HEK293 (cell line): Measurements from ENCODE around the gene SYT5.
A peak's percentile ranks its signal among the peaks of the same experiment; 100 is the strongest.

Source experiments
- CTCF ChIA-PET: fragments of 350-600 bp; formaldehyde crosslinking; extraction: SDS; loops from one replicate; lab custom pipeline; 2021; ENCODE audit warnings: antibody characterized with exemption; lab: Yijun Ruan, JAX
- POLR2A ChIA-PET: fragments of 300-600 bp; formaldehyde crosslinking; extraction: SDS; loops from one replicate; lab custom pipeline; 2020; ENCODE audit warnings: antibody characterized with exemption, inconsistent platforms; lab: Yijun Ruan, JAX
- H3K27ac ChIP-seq: fragments of 200-500 bp; sonication (Bioruptor generic); 2 replicates; pipeline ENCODE4 v1.5.1; 2014; ENCODE audit warnings: low read depth, low read length, control low read depth, inconsistent platforms; ENCODE audit errors: extremely low read depth
- H3K36me3 ChIP-seq, 2 experiments: fragments of 200-500 bp in 1 of 2; sonication (Bioruptor generic) in 1 of 2; 1 replicate in 1 of 2; 2 replicates in 1 of 2; pipeline ENCODE4 v1.5.1; 2014 to 2017; ENCODE audit warnings: inconsistent platforms in 2 of 2, low read length in 2 of 2; ENCODE audit not compliant: control insufficient read depth in 2 of 2, insufficient read depth in 1 of 2
- H3K4me1 ChIP-seq: fragments of 200-500 bp; sonication (Bioruptor generic); 2 replicates; pipeline ENCODE4 v1.5.1; 2014; ENCODE audit warnings: mild to moderate bottlenecking, low read length, inconsistent platforms; ENCODE audit not compliant: control insufficient read depth, insufficient read depth
- H3K4me3 ChIP-seq: 2 replicates; pipeline ENCODE4 v1.5.1; 2011; ENCODE audit warnings: low read depth, mild to moderate bottlenecking, control low read depth, low read length, moderate library complexity
- H3K9me3 ChIP-seq: fragments of 200-500 bp; sonication (Bioruptor generic); 2 replicates; pipeline ENCODE4 v1.5.1; 2014; ENCODE audit warnings: low read depth, low read length, inconsistent platforms; ENCODE audit not compliant: control insufficient read depth, insufficient read depth
- EGR2 ChIP-seq: fragments of 450-650 bp; formaldehyde crosslinking; IDR thresholded peaks from 2 replicates; pipeline ENCODE4 v1.5.1; 2016; ENCODE audit warnings: low read depth, missing biosample characterization, missing genetic modification characterization
- GLI4 ChIP-seq: fragments of 450-650 bp; formaldehyde crosslinking; IDR thresholded peaks from 2 replicates; pipeline ENCODE4 v1.5.1; 2016; ENCODE audit warnings: missing biosample characterization, missing genetic modification characterization
- GLIS2 ChIP-seq: fragments of 450-650 bp; formaldehyde crosslinking; IDR thresholded peaks from 2 replicates; pipeline ENCODE4 v1.5.1; 2016; ENCODE audit warnings: missing biosample characterization, missing genetic modification characterization
- HOXA7 ChIP-seq: sonication (generic); formaldehyde crosslinking; IDR thresholded peaks from 2 replicates; pipeline ENCODE4 v1.8.1; 2022; ENCODE audit warnings: missing genetic modification reagents, borderline replicate concordance
- KLF7 ChIP-seq: fragments of 450-650 bp; formaldehyde crosslinking; IDR thresholded peaks from 2 replicates; pipeline ENCODE4 v1.5.1; 2016; ENCODE audit warnings: missing biosample characterization, missing genetic modification characterization, borderline replicate concordance
- KLF8 ChIP-seq: fragments of 450-650 bp; formaldehyde crosslinking; IDR thresholded peaks from 2 replicates; pipeline ENCODE4 v1.5.1; 2016; ENCODE audit warnings: missing biosample characterization, missing genetic modification characterization
- KLF9 ChIP-seq: fragments of 450-650 bp; formaldehyde crosslinking; IDR thresholded peaks from 2 replicates; pipeline ENCODE4 v1.5.1; 2016; ENCODE audit warnings: missing biosample characterization, missing genetic modification characterization, low read depth
- MZF1 ChIP-seq: fragments of 450-650 bp; formaldehyde crosslinking; IDR thresholded peaks from 2 replicates; pipeline ENCODE4 v1.5.1; 2017; ENCODE audit warnings: missing biosample characterization, missing genetic modification characterization, borderline replicate concordance
- OVOL3 ChIP-seq: fragments of 450-650 bp; formaldehyde crosslinking; IDR thresholded peaks from 2 replicates; pipeline ENCODE4 v1.5.1; 2016; ENCODE audit warnings: missing biosample characterization, missing genetic modification characterization
- SP2 ChIP-seq: fragments of 450-650 bp; formaldehyde crosslinking; IDR thresholded peaks from 2 replicates; pipeline ENCODE4 v1.5.1; 2016; ENCODE audit warnings: missing biosample characterization, missing genetic modification characterization
- TCF7L2 ChIP-seq: IDR thresholded peaks from 2 replicates; pipeline ENCODE4 v1.6.1; 2011; ENCODE audit warnings: low read depth, mild to moderate bottlenecking, inconsistent platforms, low read length, moderate library complexity, borderline replicate concordance
- ZFP69B ChIP-seq: fragments of 450-650 bp; formaldehyde crosslinking; IDR thresholded peaks from 2 replicates; pipeline ENCODE4 v1.5.1; 2016; ENCODE audit warnings: missing biosample characterization, missing genetic modification characterization
- ZNF121 ChIP-seq: fragments of 450-650 bp; formaldehyde crosslinking; IDR thresholded peaks from 2 replicates; pipeline ENCODE4 v1.5.1; 2016; ENCODE audit warnings: missing biosample characterization, missing genetic modification characterization
- ZNF138 ChIP-seq: fragments of 450-650 bp; formaldehyde crosslinking; IDR thresholded peaks from 2 replicates; pipeline ENCODE4 v1.5.1; 2016; ENCODE audit warnings: missing biosample characterization, missing genetic modification characterization, borderline replicate concordance
- ZNF140 ChIP-seq: fragments of 450-650 bp; formaldehyde crosslinking; IDR thresholded peaks from 2 replicates; pipeline ENCODE4 v1.5.1; 2016; ENCODE audit warnings: missing biosample characterization, missing genetic modification characterization
- ZNF175 ChIP-seq: fragments of 450-650 bp; formaldehyde crosslinking; IDR thresholded peaks from 2 replicates; pipeline ENCODE4 v1.5.1; 2016; ENCODE audit warnings: missing biosample characterization, missing genetic modification characterization
- ZNF214 ChIP-seq: fragments of 450-650 bp; formaldehyde crosslinking; IDR thresholded peaks from 2 replicates; pipeline ENCODE4 v1.5.1; 2017; ENCODE audit warnings: missing biosample characterization, mild to moderate bottlenecking, missing genetic modification characterization, borderline replicate concordance
- ZNF223 ChIP-seq: fragments of 450-650 bp; formaldehyde crosslinking; IDR thresholded peaks from 2 replicates; pipeline ENCODE4 v1.5.1; 2016; ENCODE audit warnings: missing biosample characterization, missing genetic modification characterization
- ZNF274 ChIP-seq, 2 experiments: fragments of 200-500 bp in 1 of 2; fragments of 450-650 bp in 1 of 2; sonication (Bioruptor generic) in 1 of 2; formaldehyde crosslinking in 1 of 2; IDR thresholded peaks; 2 replicates each; pipeline versions ENCODE4 v1.5.1 to v1.6.1; 2014 to 2016; ENCODE audit warnings: borderline replicate concordance in 1 of 2, inconsistent platforms in 1 of 2, low read length in 1 of 2, missing biosample characterization in 1 of 2, missing genetic modification characterization in 1 of 2
- ZNF311 ChIP-seq: fragments of 450-650 bp; formaldehyde crosslinking; IDR thresholded peaks from 2 replicates; pipeline ENCODE4 v1.5.1; 2017; ENCODE audit warnings: missing biosample characterization, missing genetic modification characterization, borderline replicate concordance
- ZNF335 ChIP-seq: fragments of 450-650 bp; formaldehyde crosslinking; conservative IDR thresholded peaks from 2 replicates; pipeline ENCODE4 v1.5.1; 2016; ENCODE audit warnings: missing biosample characterization, missing genetic modification characterization
- ZNF670 ChIP-seq: fragments of 450-650 bp; formaldehyde crosslinking; IDR thresholded peaks from 2 replicates; pipeline ENCODE4 v1.5.1; 2016; ENCODE audit warnings: missing biosample characterization, missing genetic modification characterization, low read depth
- ZNF677 ChIP-seq: fragments of 450-650 bp; IDR thresholded peaks from 2 replicates; pipeline ENCODE4 v1.5.0; 2018; ENCODE audit warnings: missing biosample characterization, mild to moderate bottlenecking, missing genetic modification characterization, moderate library complexity
- ZNF704 ChIP-seq: fragments of 450-650 bp; formaldehyde crosslinking; IDR thresholded peaks from 2 replicates; pipeline ENCODE4 v1.5.1; 2016; ENCODE audit warnings: missing biosample characterization, missing genetic modification characterization
- ZNF707 ChIP-seq: fragments of 450-650 bp; formaldehyde crosslinking; IDR thresholded peaks from 2 replicates; pipeline ENCODE4 v1.5.1; 2016; ENCODE audit warnings: missing biosample characterization, missing genetic modification characterization
- ZSCAN16 ChIP-seq: fragments of 450-650 bp; formaldehyde crosslinking; IDR thresholded peaks from 2 replicates; pipeline ENCODE4 v1.5.1; 2016; ENCODE audit warnings: missing biosample characterization, missing genetic modification characterization
- TF ChIP-seq, protein P1 (sequence below): fragments of 450-650 bp; formaldehyde crosslinking; IDR thresholded peaks from 2 replicates; pipeline ENCODE4 v1.5.1; 2016; ENCODE audit warnings: missing biosample characterization, missing genetic modification characterization
- TF ChIP-seq, protein P2 (sequence below): fragments of 450-650 bp; formaldehyde crosslinking; IDR thresholded peaks from 2 replicates; pipeline ENCODE4 v1.5.1; 2017; ENCODE audit warnings: missing biosample characterization, missing genetic modification characterization
- TF ChIP-seq, protein P3 (sequence below): fragments of 450-650 bp; formaldehyde crosslinking; IDR thresholded peaks from 2 replicates; pipeline ENCODE4 v1.5.1; 2016; ENCODE audit warnings: missing biosample characterization, missing genetic modification characterization
- TF ChIP-seq, protein P4 (sequence below): fragments of 450-650 bp; formaldehyde crosslinking; IDR thresholded peaks from 2 replicates; pipeline ENCODE4 v1.5.1; 2016; ENCODE audit warnings: missing biosample characterization, missing genetic modification characterization

SYT5 gene

DNA sequence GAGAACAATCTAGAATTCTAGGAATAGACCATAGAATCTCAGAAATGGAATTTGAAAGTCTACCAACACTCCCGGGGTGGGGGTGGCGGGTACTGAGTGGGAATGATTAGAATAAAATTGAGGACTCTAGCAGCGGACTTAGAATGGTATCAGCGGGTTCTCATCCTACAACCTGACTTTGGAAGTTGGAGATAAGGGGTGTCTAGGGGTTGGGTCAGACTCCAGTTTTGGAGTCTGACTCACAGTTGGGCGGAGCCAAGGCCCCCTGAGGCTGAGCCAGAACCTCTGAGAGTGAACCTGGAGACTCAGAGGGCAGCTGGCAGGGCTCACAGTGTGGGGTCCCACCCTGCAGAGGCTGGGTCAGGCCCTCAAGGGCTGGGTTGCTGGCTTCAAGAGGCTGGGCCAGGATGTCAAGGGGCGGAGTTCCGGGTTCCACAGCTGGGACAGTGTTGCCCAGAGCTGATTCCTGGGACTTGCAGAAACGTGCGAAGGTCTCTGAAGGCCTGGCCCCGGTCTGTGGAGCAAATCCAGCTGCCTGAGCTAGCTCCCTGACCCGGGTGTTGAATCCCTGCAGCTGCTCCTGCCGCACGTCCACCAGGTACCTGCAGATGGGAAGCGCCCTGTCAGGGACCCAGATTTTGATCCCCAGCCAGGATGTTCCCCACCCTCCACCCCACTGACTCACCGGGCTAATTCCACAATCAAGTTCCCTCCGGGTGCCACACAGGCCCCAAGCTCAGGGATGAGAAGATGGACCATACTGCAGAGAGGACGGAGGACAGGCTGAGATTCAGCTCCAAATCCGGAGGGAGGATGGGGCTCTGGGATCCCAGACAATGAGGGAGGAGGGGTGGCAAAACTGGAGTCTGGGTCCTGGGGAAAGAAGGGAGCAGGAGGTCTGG is 21.0 kb downstream of the SYT5 start:
- ChIA-PET CTCF (interaction anchor here (0.6 to 4.5 kb wide), 30 partner anchors 10 to 770 kb away, joined by 3 to 107 read pairs (median 4); partner anchors contain the start of genes NLRP11 and TNNT1), POLR2A (interaction anchor here (0.7 to 2.8 kb wide), 5 partner anchors 12 to 248 kb away, joined by 3 to 19 read pairs (median 3); partner anchors contain the start of genes PPP1R12C and UBE2S)
- no peaks in the 10 kb centered on the region for H3K36me3 ChIP-seq
- no peaks in the 10 kb centered on the region for H3K9me3 ChIP-seq
- no peak overlapping the region for H3K4me3 ChIP-seq
- no peak overlapping the region for H3K27ac ChIP-seq
- peaks cover 6% of the 10 kb centered on the region for H3K4me1 ChIP-seq
- TF ChIP-seq, protein P1, sequence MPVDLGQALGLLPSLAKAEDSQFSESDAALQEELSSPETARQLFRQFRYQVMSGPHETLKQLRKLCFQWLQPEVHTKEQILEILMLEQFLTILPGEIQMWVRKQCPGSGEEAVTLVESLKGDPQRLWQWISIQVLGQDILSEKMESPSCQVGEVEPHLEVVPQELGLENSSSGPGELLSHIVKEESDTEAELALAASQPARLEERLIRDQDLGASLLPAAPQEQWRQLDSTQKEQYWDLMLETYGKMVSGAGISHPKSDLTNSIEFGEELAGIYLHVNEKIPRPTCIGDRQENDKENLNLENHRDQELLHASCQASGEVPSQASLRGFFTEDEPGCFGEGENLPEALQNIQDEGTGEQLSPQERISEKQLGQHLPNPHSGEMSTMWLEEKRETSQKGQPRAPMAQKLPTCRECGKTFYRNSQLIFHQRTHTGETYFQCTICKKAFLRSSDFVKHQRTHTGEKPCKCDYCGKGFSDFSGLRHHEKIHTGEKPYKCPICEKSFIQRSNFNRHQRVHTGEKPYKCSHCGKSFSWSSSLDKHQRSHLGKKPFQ, result no peak
- TF ChIP-seq EGR2 (tag by site-specific recombination) (no peak), ZNF274 (IDR thresholded peaks at IDR 0.05; ENCODE audit: low read length) (no peak), ZNF274 (tag by site-specific recombination; IDR thresholded peaks at IDR 0.05; ENCODE audit: borderline replicate concordance) (no peak), ZFP69B (tag by site-specific recombination) (peak; percentile 92), ZNF704 (tag by site-specific recombination) (no peak), MZF1 (tag by site-specific recombination) (no peak), ZNF138 (tag by site-specific recombination) (no peak), ZNF670 (no peak), ZNF214 (tag by site-specific recombination) (no peak), ZNF311 (tag by site-specific recombination) (no peak), SP2 (tag by site-specific recombination) (peak; percentile 81), ZNF707 (tag by site-specific recombination) (no peak), KLF9 (no peak), GLIS2 (tag by site-specific recombination) (peak; percentile 86), KLF8 (tag by site-specific recombination) (peak; percentile 68), KLF7 (tag by site-specific recombination) (0 out of 2 replicates have a peak, but pooled peaks have one; percentile 38), ZNF677 (tag by site-specific recombination) (no peak), ZNF121 (no peak), HOXA7 (CRISPR knock-in tag) (no peak), ZNF175 (tag by site-specific recombination) (no peak), ZNF223 (no peak), TCF7L2 (no peak), ZSCAN16 (tag by site-specific recombination) (no peak), GLI4 (tag by site-specific recombination) (no peak), OVOL3 (no peak), ZNF140 (no peak), ZNF335 (peak; percentile 47; the same call in 1 of the 2 replicates)
- TF ChIP-seq, protein P2, sequence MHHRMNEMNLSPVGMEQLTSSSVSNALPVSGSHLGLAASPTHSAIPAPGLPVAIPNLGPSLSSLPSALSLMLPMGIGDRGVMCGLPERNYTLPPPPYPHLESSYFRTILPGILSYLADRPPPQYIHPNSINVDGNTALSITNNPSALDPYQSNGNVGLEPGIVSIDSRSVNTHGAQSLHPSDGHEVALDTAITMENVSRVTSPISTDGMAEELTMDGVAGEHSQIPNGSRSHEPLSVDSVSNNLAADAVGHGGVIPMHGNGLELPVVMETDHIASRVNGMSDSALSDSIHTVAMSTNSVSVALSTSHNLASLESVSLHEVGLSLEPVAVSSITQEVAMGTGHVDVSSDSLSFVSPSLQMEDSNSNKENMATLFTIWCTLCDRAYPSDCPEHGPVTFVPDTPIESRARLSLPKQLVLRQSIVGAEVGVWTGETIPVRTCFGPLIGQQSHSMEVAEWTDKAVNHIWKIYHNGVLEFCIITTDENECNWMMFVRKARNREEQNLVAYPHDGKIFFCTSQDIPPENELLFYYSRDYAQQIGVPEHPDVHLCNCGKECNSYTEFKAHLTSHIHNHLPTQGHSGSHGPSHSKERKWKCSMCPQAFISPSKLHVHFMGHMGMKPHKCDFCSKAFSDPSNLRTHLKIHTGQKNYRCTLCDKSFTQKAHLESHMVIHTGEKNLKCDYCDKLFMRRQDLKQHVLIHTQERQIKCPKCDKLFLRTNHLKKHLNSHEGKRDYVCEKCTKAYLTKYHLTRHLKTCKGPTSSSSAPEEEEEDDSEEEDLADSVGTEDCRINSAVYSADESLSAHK, result no peak
- TF ChIP-seq, protein P3, sequence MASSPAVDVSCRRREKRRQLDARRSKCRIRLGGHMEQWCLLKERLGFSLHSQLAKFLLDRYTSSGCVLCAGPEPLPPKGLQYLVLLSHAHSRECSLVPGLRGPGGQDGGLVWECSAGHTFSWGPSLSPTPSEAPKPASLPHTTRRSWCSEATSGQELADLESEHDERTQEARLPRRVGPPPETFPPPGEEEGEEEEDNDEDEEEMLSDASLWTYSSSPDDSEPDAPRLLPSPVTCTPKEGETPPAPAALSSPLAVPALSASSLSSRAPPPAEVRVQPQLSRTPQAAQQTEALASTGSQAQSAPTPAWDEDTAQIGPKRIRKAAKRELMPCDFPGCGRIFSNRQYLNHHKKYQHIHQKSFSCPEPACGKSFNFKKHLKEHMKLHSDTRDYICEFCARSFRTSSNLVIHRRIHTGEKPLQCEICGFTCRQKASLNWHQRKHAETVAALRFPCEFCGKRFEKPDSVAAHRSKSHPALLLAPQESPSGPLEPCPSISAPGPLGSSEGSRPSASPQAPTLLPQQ (tag by site-specific recombination), result peak; percentile 96
- TF ChIP-seq, protein P4, sequence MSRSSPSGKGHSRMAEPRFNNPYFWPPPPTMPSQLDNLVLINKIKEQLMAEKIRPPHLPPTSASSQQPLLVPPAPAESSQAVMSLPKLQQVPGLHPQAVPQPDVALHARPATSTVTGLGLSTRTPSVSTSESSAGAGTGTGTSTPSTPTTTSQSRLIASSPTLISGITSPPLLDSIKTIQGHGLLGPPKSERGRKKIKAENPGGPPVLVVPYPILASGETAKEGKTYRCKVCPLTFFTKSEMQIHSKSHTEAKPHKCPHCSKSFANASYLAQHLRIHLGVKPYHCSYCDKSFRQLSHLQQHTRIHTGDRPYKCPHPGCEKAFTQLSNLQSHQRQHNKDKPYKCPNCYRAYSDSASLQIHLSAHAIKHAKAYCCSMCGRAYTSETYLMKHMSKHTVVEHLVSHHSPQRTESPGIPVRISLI (tag by site-specific recombination), result no peak
